GM12801 (cell line): ENCODE data around the gene NT5DC1.

Source experiments
- CTCF ChIP-seq: IDR thresholded peaks from one replicate; pipeline ENCODE4 v1.5.1; 2011; ENCODE audit warnings: control low read depth; ENCODE audit not compliant: insufficient read length; ENCODE audit errors: extremely low read depth

NT5DC1 gene

GRCh38 chr6:116283191-116283590, 182.5 kb downstream of the NT5DC1 start:
- no peak for TF ChIP-seq CTCF

GRCh38 chr6:116286773-116287358, 186.2 kb downstream of the NT5DC1 start:
- TF ChIP-seq CTCF: no peak

- TF ChIP-seq CTCF: no peak
These were observed 187.1 kb downstream of the NT5DC1 start for GRCh38 chr6:116287689-116288282.

GRCh38 chr6:116289876-116290275, 189.2 kb downstream of the NT5DC1 start:
- TF ChIP-seq CTCF: no peak

GRCh38 chr6:116290799-116291198, 190.1 kb downstream of the NT5DC1 start:
- no peak for TF ChIP-seq CTCF

- TF ChIP-seq CTCF: no peak
These were observed 191.2 kb downstream of the NT5DC1 start for GRCh38 chr6:116291701-116292396.

GRCh38 chr6:116292553-116292952, 191.9 kb downstream of the NT5DC1 start:
- no peak for TF ChIP-seq CTCF
